Measurements from ENCODE around the gene ANKS1A. TPM values are rescaled to one million over a fixed set of nuclear protein-coding genes. Genes with fewer than 3 reads are reported as not detected.

Gene ANKS1A
- total RNA-seq, 1 experiment from 2014 or later = 21.7 TPM

- POLR2A ChIA-PET (ENCODE audit: low non-redundant PET) = no interaction called here
- no TSS peak for BruUV-seq (replicated peaks)
- no peaks in the 10 kb centered on the region for H3K36me3 ChIP-seq (ENCODE audit: insufficient read depth, low read length, poor library complexity, severe bottlenecking)
- no peak overlapping the region for H3K4me3 ChIP-seq (ENCODE audit: low read depth, low read length, poor library complexity, severe bottlenecking)
- CTCF ChIA-PET = no interaction called here
- H3K27me3 ChIP-seq (replicated peaks; ENCODE audit: insufficient read depth, low read depth, low read length, poor library complexity) = no peaks in the 10 kb centered on the region
- peaks cover 37% of the 10 kb centered on the region for H3K4me1 ChIP-seq (ENCODE audit: insufficient read depth, low read length, poor library complexity, severe bottlenecking)
- TF ChIP-seq, protein P1, sequence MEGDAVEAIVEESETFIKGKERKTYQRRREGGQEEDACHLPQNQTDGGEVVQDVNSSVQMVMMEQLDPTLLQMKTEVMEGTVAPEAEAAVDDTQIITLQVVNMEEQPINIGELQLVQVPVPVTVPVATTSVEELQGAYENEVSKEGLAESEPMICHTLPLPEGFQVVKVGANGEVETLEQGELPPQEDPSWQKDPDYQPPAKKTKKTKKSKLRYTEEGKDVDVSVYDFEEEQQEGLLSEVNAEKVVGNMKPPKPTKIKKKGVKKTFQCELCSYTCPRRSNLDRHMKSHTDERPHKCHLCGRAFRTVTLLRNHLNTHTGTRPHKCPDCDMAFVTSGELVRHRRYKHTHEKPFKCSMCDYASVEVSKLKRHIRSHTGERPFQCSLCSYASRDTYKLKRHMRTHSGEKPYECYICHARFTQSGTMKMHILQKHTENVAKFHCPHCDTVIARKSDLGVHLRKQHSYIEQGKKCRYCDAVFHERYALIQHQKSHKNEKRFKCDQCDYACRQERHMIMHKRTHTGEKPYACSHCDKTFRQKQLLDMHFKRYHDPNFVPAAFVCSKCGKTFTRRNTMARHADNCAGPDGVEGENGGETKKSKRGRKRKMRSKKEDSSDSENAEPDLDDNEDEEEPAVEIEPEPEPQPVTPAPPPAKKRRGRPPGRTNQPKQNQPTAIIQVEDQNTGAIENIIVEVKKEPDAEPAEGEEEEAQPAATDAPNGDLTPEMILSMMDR (conservative IDR thresholded peaks at IDR 0.05; ENCODE audit: low read depth, low read length) = no peak
- no peak for TF ChIP-seq EZH2 (IDR thresholded peaks at IDR 0.05; ENCODE audit: borderline replicate concordance, low read depth, low read length, poor library complexity, severe bottlenecking)
- no peak overlapping the region for H3K27ac ChIP-seq (ENCODE audit: low read depth, low read length, poor library complexity, severe bottlenecking)
- intact Hi-C loops (cut with micrococcal nuclease; ENCODE audit: unreplicated experiment) = no loop called here
- no peak for DNase-seq (ENCODE audit: low spot score)
- no peaks in the 10 kb centered on the region for H3K9me3 ChIP-seq (ENCODE audit: low read depth, low read length, poor library complexity, severe bottlenecking)
Observed at GRCh38 chr6:35040398-35040797, 151.3 kb downstream of the ANKS1A start.

- no peak for DNase-seq (ENCODE audit: low spot score)
- no TSS peak for BruUV-seq (replicated peaks)
Observed at GRCh38 chr6:35041086-35041861, 152.2 kb downstream of the ANKS1A start.

GRCh38 chr6:35042031-35042815 lies 153.2 kb downstream of the ANKS1A start:
- no peaks in the 10 kb centered on the region for H3K9me3 ChIP-seq (ENCODE audit: low read depth, low read length, poor library complexity, severe bottlenecking)
- no peak overlapping the region for H3K27ac ChIP-seq (ENCODE audit: low read depth, low read length, poor library complexity, severe bottlenecking)
- ChIA-PET POLR2A (ENCODE audit: low non-redundant PET) (interaction anchor here (0.6 kb wide), 1 partner anchor 58 kb away, joined by 3 read pairs; no protein-coding TSS in a partner anchor), CTCF (no interaction called here)
- BruUV-seq (replicated peaks) = no TSS peak
- DNase-seq (ENCODE audit: low spot score) = no peak
- intact Hi-C loops (cut with micrococcal nuclease; ENCODE audit: unreplicated experiment) = no loop called here
- H3K4me1 ChIP-seq (ENCODE audit: insufficient read depth, low read length, poor library complexity, severe bottlenecking) = peaks cover 46% of the 10 kb centered on the region
- no peak for TF ChIP-seq EZH2 (IDR thresholded peaks at IDR 0.05; ENCODE audit: borderline replicate concordance, low read depth, low read length, poor library complexity, severe bottlenecking)
- TF ChIP-seq, protein P1 (conservative IDR thresholded peaks at IDR 0.05; ENCODE audit: low read depth, low read length) = no peak
- H3K27me3 ChIP-seq (replicated peaks; ENCODE audit: insufficient read depth, low read depth, low read length, poor library complexity) = no peaks in the 10 kb centered on the region
- H3K36me3 ChIP-seq (ENCODE audit: insufficient read depth, low read length, poor library complexity, severe bottlenecking) = no peaks in the 10 kb centered on the region
- no peak overlapping the region for H3K4me3 ChIP-seq (ENCODE audit: low read depth, low read length, poor library complexity, severe bottlenecking)

More at GRCh38 chr6:35041086-35041861, 152.2 kb downstream of the ANKS1A start:
- Histone ChIP-seq H3K9me3 (ENCODE audit: low read depth, low read length, poor library complexity, severe bottlenecking) (no peaks in the 10 kb centered on the region), H3K27ac (ENCODE audit: low read depth, low read length, poor library complexity, severe bottlenecking) (no peak overlapping the region), H3K36me3 (ENCODE audit: insufficient read depth, low read length, poor library complexity, severe bottlenecking) (no peaks in the 10 kb centered on the region), H3K4me1 (ENCODE audit: insufficient read depth, low read length, poor library complexity, severe bottlenecking) (peaks cover 46% of the 10 kb centered on the region), H3K4me3 (ENCODE audit: low read depth, low read length, poor library complexity, severe bottlenecking) (no peak overlapping the region), H3K27me3 (replicated peaks; ENCODE audit: insufficient read depth, low read depth, low read length, poor library complexity) (no peaks in the 10 kb centered on the region)
- ChIA-PET POLR2A (ENCODE audit: low non-redundant PET) (no interaction called here), CTCF (no interaction called here)
- no peak for TF ChIP-seq EZH2 (IDR thresholded peaks at IDR 0.05; ENCODE audit: borderline replicate concordance, low read depth, low read length, poor library complexity, severe bottlenecking)
- TF ChIP-seq, protein P1 (conservative IDR thresholded peaks at IDR 0.05; ENCODE audit: low read depth, low read length) = no peak
- intact Hi-C loops (cut with micrococcal nuclease; ENCODE audit: unreplicated experiment) = no loop called here
